Aortic smooth muscle cell (primary cell): ENCODE data around the gene RNF135. TPM values are rescaled to one million over a fixed set of nuclear protein-coding genes. Genes with fewer than 3 reads are reported as not detected.

Source experiments
- total RNA-seq: library from RNA; depleted of rRNA; stranded (reverse); fragments of >200 nt; gene quantifications from 2 replicates; pipeline ENCODE4 v1.2.3, GENCODE V29; 2014

RNF135 gene
- total RNA-seq = 7.4 and 7.6 TPM in 2 replicates

GRCh38 chr17:30970831-30971567 lies at the start of gene RNF135:
RNF135 (plus strand) TSS chr17:30971039; CDS start chr17:30971074, 35 bp downstream.

GRCh38 chr17:30921544-30922196 lies 49.2 kb upstream of the RNF135 start, which contains the start of gene ADAP2:
ADAP2 (plus strand) TSS chr17:30921945; CDS start chr17:30922015, 70 bp downstream.

Other genes starting within 250 kb of the RNF135 start
- gene CRLF3, start 146.3 kb upstream of the RNF135 start, total RNA-seq = 11.0 and 13.3 TPM in 2 replicates
- gene ATAD5, start 139.1 kb upstream of the RNF135 start, total RNA-seq = 1.4 and 2.5 TPM in 2 replicates
- 10.2 and 14.6 TPM in 2 replicates for gene TEFM, start 64.8 kb upstream of the RNF135 start, total RNA-seq
- gene ADAP2, start 49.1 kb upstream of the RNF135 start, total RNA-seq = 0.79 and 1.3 TPM in 2 replicates
- gene NF1, start 123.9 kb downstream of the RNF135 start, total RNA-seq = 44.3 and 56.8 TPM in 2 replicates